NCI-H1105 treated with DMSO at 0.1 percent for 48 hours (cell line): ENCODE data around the gene GARIN6.
A peak's percentile ranks its signal among the peaks of the same experiment; 100 is the strongest.
"Not testable (repeated sequence)": the region's sequence is repeated elsewhere in the genome, so short reads cannot be mapped to it uniquely, and the experiment has no call there.

Experiments
- DNase-seq: peaks from one replicate; lab custom pipeline; 2025; lab: John Stamatoyannopoulos, UW

The GARIN6 gene

DNA sequence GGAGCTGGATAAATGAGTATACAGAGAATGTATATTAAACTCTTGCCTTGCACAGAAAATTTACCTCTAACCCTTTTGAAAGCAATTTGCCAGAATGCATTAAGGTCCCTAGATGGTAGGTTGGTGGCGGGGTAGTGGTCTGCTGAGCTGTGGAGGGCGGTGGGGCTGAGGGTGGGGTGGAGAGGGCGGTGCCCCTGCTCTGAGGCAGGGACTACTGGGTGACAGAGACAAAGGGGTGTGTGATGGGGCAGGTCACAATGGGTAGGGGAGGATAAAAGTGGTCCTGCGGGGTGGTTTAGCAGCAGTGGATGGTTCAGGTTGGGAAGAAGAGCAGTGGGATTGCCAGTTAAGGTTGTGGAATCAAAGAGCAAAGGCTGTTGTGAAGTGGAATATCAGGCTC, at the start of gene GARIN6:
Gene GARIN6 (plus strand): TSS at position 301 of the 400 bp plus-strand sequence. CDS start 422 bp downstream, outside the sequence.
- DNase-seq, result no peak

GRCh38 chr12:99598785-99599184, 48.8 kb upstream of the GARIN6 start:
- no peak for DNase-seq

DNA sequence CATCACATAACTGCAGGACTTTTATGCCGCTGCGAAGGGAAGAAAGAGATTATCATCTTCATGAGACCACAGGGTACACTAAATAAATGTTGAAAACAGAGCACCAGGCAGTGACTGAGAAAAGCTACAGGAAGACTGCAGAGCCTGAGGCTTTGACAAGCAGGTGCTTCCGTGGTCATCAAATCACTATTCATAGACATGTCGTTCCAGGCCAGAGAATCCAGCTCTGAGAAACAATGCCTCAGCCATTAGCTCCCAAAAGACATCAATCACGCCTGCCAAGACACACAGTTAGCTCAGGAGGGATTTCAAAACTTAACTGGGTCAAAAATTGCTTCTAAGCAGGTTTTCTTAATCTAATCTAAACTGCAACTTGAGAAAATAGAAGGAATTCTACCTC, 47.2 kb upstream of the GARIN6 start:
- DNase-seq, result peak; percentile 34

DNA sequence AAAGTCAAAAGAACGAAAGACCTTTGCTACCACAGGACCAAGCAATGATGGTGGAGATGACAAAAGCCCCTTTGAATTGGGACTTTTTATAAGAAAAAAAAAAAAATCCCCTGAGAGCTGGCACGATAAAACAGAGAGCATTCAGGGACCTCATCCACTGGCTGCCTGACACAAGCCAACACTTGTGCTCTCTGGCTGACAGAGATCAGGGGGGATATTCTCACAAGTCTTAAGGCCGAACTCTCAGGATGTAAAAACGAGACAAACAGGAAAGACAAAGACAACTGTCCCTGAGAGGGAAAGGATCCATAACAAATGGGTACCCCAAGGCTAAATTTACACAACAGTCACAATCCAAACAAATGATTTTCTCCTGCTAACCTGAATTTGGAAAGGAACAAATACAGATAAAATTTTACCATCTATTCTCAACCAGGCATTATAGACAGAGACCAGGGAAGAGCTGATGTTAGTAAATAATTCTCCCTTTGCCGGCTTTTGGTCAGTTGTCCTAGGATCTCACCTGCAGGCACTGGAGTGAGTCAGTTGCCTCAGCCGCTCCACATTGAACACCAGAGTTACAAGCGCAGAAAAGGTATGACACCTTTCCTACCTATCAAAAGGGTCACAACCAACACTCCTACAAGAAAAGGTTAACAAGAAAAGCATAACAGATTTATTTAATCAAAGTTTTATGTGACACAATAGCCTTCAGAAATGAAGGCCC, 37.9 kb upstream of the GARIN6 start:
- DNase-seq, result no peak

DNA sequence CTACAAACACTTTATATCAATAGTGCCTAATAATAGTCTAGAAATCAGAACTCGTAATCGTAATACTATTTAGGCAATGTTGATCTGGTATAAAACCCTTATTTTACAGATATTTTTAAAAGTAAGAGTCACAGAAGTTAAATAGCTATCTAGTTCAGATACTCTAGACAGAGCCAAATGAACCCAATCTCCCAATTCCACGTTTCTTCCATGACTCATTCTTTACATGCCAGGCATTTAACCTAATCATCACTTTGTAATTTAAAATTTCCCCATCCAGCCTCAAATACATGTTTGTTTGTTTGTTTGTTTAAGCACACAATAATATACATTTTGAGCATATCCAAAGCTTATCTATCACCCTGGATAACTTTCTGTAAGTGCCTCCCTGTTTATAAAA, 36.4 kb upstream of the GARIN6 start:
- DNase-seq, result no peak

DNA sequence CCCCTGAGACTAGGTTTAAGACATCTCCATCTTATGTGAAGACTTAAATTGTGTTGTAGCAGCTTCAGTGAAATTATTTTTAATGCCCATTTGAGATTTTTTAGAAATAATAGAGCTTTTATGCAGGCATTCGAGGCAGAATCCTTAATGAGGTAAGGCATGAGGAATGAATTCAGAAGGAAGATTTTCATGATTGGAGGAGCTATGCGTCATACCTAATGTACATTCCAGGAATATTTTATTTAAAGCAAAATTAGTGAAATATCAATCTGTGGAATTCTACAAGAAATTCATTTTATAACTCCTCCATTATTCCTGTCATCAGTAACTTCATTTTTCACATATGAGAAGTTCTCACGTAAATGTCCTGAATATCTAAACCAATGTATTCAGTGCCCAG, 36.0 kb upstream of the GARIN6 start:
- no peak for DNase-seq

DNA sequence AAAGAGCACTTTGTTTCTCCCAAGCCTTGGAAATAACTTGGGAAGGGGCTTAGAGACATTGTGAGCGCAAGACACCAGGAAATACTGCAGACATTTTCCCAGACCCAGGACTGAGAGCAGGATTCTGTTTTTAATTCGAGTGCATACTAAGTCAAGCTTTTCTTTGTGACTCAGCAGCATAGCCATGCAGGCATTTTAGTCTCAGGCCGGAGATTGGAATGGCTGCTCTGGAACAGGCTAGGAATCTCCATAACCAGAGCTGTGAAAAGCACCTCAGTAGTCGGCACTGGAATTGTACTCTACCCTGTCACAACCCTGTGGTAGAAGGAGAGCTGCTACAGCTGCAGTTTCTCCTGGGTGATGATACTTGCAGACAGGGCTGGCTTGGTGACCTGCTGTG, 28.9 kb upstream of the GARIN6 start:
- no peak for DNase-seq

- DNase-seq, result peak; percentile 22
Measured at GRCh38 chr12:99619389-99620158, 28.0 kb upstream of the GARIN6 start.

DNA sequence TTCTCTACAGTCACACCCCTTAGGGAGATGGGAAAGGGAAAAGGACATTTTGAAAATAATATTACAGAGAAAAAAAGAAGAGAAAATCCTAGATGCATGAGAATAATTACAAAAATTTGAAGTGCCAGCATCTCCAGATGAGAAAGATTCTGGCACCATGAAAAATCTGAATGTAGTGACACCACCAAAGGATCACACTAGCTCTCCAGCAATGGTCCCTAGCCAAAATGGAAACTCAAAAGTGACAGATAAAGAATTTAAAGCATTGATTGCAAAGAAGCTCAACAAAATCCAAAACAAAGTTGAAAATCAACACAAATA, 27.4 kb upstream of the GARIN6 start:
- DNase-seq, result no peak

DNA sequence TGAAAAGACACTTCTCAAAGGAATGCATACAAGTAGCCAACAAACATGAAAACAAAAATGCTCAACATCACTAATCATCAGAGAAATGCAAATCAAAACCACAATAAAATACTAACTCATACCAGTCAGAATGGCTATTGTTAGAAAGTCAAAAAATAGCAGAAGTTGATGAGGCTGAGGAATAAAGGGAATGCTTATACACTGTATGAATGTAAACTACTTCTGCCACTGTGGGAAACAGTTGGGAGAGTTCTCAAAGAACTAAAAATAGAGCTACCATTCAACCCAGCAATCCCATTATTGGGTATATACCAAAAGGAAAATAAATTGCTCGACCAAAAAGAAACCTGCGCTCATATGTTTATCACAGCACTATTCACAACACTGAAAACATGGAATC, 23.0 kb upstream of the GARIN6 start:
- DNase-seq, result not testable (repeated sequence)

GRCh38 chr12:99627459-99627858, 20.1 kb upstream of the GARIN6 start:
- no peak for DNase-seq

DNA sequence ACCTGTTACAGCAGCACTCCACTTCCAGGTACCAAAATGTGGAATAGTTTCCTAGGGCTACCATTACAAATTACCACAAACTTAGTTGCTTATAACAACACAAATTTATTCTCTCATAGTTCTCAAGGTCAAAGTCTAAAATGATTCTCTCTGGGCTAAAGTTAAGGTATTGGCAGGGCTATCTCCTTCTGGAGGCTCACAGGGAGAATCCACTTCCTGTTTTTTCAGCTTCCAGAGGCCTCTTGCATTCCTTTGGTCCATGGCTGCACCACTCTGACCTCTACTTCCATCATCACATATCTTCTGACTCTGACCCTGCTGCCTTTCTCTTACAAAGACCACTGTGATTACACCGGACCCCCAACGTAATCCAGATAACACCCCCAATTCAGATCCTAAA, 2.9 kb upstream of the GARIN6 start:
- no peak for DNase-seq

- DNase-seq, result no peak
Measured at GRCh38 chr12:99648183-99648582, 630 bp downstream of the GARIN6 start.

GRCh38 chr12:99649551-99649950, 2.0 kb downstream of the GARIN6 start:
- no peak for DNase-seq

DNA sequence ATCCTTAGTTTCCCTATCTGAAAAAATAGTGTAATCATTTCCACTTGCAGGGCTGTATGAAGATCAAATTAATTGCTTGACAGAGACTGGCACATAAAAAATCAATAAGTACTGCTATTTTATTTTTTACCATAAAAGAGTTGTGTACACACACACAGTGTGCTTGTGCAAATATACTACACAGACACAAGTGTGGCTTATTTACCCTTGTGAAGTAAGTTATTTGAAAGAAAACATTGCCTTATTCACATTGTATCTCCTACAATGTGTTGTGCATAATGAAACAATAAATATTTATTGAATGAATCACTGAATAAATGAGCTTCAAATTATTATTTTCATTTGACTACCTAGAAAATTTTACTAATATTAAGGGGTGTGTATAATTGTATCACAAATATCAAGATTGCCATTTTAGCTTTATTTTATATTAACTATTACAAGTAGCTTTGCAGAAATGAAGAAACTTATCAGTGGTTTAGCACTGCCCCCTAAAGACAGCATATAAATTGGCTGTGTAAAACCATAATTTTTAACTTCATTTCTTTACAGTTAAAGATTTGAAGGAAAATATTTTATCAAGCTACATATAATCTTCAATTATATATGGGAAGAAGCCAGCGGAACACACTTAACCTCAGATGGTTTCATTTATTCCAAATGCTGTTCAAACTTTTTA, 11.3 kb downstream of the GARIN6 start:
- peak; percentile 30 for DNase-seq

DNA sequence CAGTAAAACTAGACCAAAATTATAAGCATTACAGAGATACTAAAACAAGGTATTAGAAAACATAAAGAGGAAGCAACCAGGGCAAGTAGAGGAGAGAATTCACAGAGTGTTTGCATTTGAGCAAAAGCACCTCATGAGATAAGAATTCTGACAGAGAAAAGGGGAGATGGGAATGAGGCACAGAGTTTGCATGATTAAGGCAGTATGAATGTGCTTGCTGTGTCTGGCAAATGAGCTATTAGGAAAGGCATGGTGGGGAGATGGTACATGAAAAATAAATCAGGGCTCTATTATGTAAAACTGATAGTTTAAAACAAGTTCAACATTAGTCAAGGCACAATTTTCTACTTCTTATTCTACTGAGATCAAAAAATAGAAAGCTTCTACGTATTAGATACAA, 23.1 kb downstream of the GARIN6 start:
- DNase-seq, result no peak

GRCh38 chr12:99680276-99680675, 32.7 kb downstream of the GARIN6 start:
- DNase-seq, result no peak

DNA sequence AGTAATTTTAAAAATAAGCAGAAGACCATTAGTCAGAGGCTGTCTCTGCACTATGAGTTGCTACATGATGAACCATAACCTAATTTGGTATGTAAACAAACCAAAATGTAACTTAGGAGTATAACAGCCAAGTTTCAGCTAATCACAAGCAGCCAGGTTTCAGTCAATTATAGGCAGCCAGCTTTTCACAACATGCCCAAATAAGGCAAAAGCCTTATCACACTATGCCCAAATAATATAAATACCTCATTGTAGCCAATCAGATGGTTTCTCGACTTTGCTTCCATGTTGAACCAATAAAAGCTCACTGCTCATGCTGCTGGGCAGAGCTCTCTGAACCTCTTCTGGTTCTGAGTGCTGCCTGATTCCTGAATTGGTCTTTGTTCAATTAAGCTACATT, 38.6 kb downstream of the GARIN6 start:
- no peak for DNase-seq

- DNase-seq, result no peak
Measured at GRCh38 chr12:99695050-99695449, 47.5 kb downstream of the GARIN6 start.
